Activated T-cell treated with anti-CD3 and anti-CD28 coated beads, Interleukin-2, amount 50 U/mL, for 72 hours (primary cell): ENCODE results near the gene CHAD. TPM values are rescaled to one million over a fixed set of nuclear protein-coding genes. Genes with fewer than 3 reads are reported as not detected.
"Not testable (repeated sequence)": the region's sequence is repeated elsewhere in the genome, so short reads cannot be mapped to it uniquely, and the experiment has no call there.

Experiments
- ATAC-seq, 2 donors: fragments of 150-1000 bp; cut with Tn5 transposase; replicated peaks in 1 of 2; 2 replicates each; pipeline ENCODE4 v1.10.0; 2021; ENCODE audit warnings: moderate library complexity in 2 of 2, mild to moderate bottlenecking in 1 of 2
- DNase-seq, 2 donors: peaks; one replicate each; pipeline ENCODE4 v3.0.0; 2021 to 2022; ENCODE audit warnings: mixed read lengths in 1 of 2
- H3K27ac Mint-ChIP-seq: one replicate; pipeline ENCODE4 v1.8.0; 2022; ENCODE audit warnings: mild to moderate bottlenecking, moderate library complexity, mixed read lengths
- H3K27me3 Mint-ChIP-seq: one replicate; pipeline ENCODE4 v1.8.0; 2022; ENCODE audit warnings: low read depth, mixed read lengths
- H3K36me3 Mint-ChIP-seq, 2 donors: one replicate each; pipeline ENCODE4 v1.8.0; 2022; ENCODE audit warnings: mixed read lengths in 2 of 2, mild to moderate bottlenecking in 1 of 2; ENCODE audit not compliant: insufficient read depth in 2 of 2
- H3K4me1 Mint-ChIP-seq: one replicate; pipeline ENCODE4 v1.8.0; 2022; ENCODE audit warnings: low read depth, mixed read lengths
- H3K4me3 Mint-ChIP-seq, 2 donors: one replicate each; pipeline ENCODE4 v1.8.0; 2022; ENCODE audit warnings: mild to moderate bottlenecking in 2 of 2, mixed read lengths in 2 of 2, moderate library complexity in 2 of 2
- H3K9me3 Mint-ChIP-seq, 2 donors: one replicate each; pipeline ENCODE4 v1.8.0; 2022; ENCODE audit warnings: mixed read lengths in 2 of 2
- total RNA-seq, 2 donors: library from RNA; stranded (reverse); gene quantifications; one replicate each; pipeline ENCODE4 v1.2.3, GENCODE V29; 2022

Gene CHAD
- total RNA-seq, 2 donors from 2014 or later = not detected

GRCh38 chr17:50432125-50432762, 36.4 kb downstream of the CHAD start:
- no peaks in the 10 kb centered on the region for H3K27me3 Mint-ChIP-seq
- peaks cover 8% of the 10 kb centered on the region for H3K4me1 Mint-ChIP-seq
- H3K27ac Mint-ChIP-seq = no peak overlapping the region
- no peak for DNase-seq
- ATAC-seq = no peak
- no peak overlapping the region for H3K4me3 Mint-ChIP-seq
- H3K36me3 Mint-ChIP-seq = no peaks in the 10 kb centered on the region
- H3K9me3 Mint-ChIP-seq = no peaks in the 10 kb centered on the region

GRCh38 chr17:50430821-50431618, 37.7 kb downstream of the CHAD start:
- no peak overlapping the region for H3K27ac Mint-ChIP-seq
- H3K4me1 Mint-ChIP-seq = peaks cover 17% of the 10 kb centered on the region
- no peaks in the 10 kb centered on the region for H3K36me3 Mint-ChIP-seq
- no peaks in the 10 kb centered on the region for H3K27me3 Mint-ChIP-seq
- ATAC-seq = no peak
- no peak overlapping the region for H3K4me3 Mint-ChIP-seq
- no peak for DNase-seq
- H3K9me3 Mint-ChIP-seq = no peaks in the 10 kb centered on the region

- no peak for DNase-seq
- Mint-ChIP-seq H3K4me1 (peaks cover 27% of the 10 kb centered on the region), H3K9me3 (no peaks in the 10 kb centered on the region), H3K36me3 (no peaks in the 10 kb centered on the region), H3K4me3 (no peak overlapping the region), H3K27me3 (no peaks in the 10 kb centered on the region), H3K27ac (no peak overlapping the region)
- ATAC-seq = no peak
Measured at GRCh38 chr17:50429793-50430192, 38.9 kb downstream of the CHAD start.

- no peak overlapping the region for H3K4me3 Mint-ChIP-seq
- H3K36me3 Mint-ChIP-seq = no peaks in the 10 kb centered on the region
- H3K4me1 Mint-ChIP-seq = peaks cover 28% of the 10 kb centered on the region
- ATAC-seq = no peak
- H3K27me3 Mint-ChIP-seq = no peaks in the 10 kb centered on the region
- H3K9me3 Mint-ChIP-seq = no peaks in the 10 kb centered on the region
- no peak overlapping the region for H3K27ac Mint-ChIP-seq
- no peak for DNase-seq
Measured at GRCh38 chr17:50428831-50429424, 39.8 kb downstream of the CHAD start.

- DNase-seq, H3K27me3 Mint-ChIP-seq, H3K36me3 Mint-ChIP-seq, H3K27ac Mint-ChIP-seq, H3K9me3 Mint-ChIP-seq, ATAC-seq: not testable (repeated sequence)
- Mint-ChIP-seq H3K4me3 (peak overlapping the region; percentile 44 to 95), H3K4me1 (peaks cover 28% of the 10 kb centered on the region)
Measured at GRCh38 chr17:50428126-50428525, 40.6 kb downstream of the CHAD start.

- Mint-ChIP-seq H3K4me1 (peaks cover 28% of the 10 kb centered on the region), H3K27me3 (no peaks in the 10 kb centered on the region), H3K36me3 (no peaks in the 10 kb centered on the region), H3K9me3 (no peaks in the 10 kb centered on the region), H3K4me3 (peak overlapping the region; percentile 93 to 95), H3K27ac (peak overlapping the region; percentile 38)
- ATAC-seq = peak; percentile 42 to 46
- DNase-seq = peak; percentile 39 to 41
Measured at GRCh38 chr17:50426814-50427787, 41.6 kb downstream of the CHAD start.

GRCh38 chr17:50426472-50426782, 42.3 kb downstream of the CHAD start:
- H3K9me3 Mint-ChIP-seq = no peaks in the 10 kb centered on the region
- ATAC-seq = peak in 1 of 2 donors; percentile 2
- peak overlapping the region; percentile 38 for H3K27ac Mint-ChIP-seq

GRCh38 chr17:50425682-50426471, 42.8 kb downstream of the CHAD start, which contains the start of gene ACSF2:
TSS of gene ACSF2 (plus strand) at chr17:50426218. CDS start at chr17:50426262, 44 bp downstream.
- Mint-ChIP-seq H3K4me3 (peak within 1 kb of the TSS; percentile 93 to 95), H3K9me3 (no peaks in the 10 kb centered on the region), H3K27ac (peak within 1 kb of the TSS; percentile 38), H3K4me1 (peaks cover 39% of the 10 kb centered on the region), H3K27me3 (no peaks in the 10 kb centered on the region), H3K36me3 (no peaks in the 10 kb centered on the region)
- DNase-seq (peak; percentile 81 to 82), ATAC-seq (peak; percentile 90 to 91)

More at GRCh38 chr17:50426472-50426782, 42.3 kb downstream of the CHAD start:
- Mint-ChIP-seq H3K4me3 (peak overlapping the region; percentile 93 to 95), H3K27me3 (no peaks in the 10 kb centered on the region), H3K4me1 (peaks cover 33% of the 10 kb centered on the region), H3K36me3 (no peaks in the 10 kb centered on the region)
- DNase-seq = no peak

- peaks cover 39% of the 10 kb centered on the region for H3K4me1 Mint-ChIP-seq
- ATAC-seq = no peak
- H3K36me3 Mint-ChIP-seq = no peaks in the 10 kb centered on the region
- peak in 1 of 2 donors; percentile 2 for DNase-seq
- H3K4me3 Mint-ChIP-seq = peak overlapping the region; percentile 93
- no peak overlapping the region for H3K27ac Mint-ChIP-seq
- no peaks in the 10 kb centered on the region for H3K27me3 Mint-ChIP-seq
- H3K9me3 Mint-ChIP-seq = no peaks in the 10 kb centered on the region
Measured at GRCh38 chr17:50424996-50425681, 43.5 kb downstream of the CHAD start.

GRCh38 chr17:50424246-50424995, 44.3 kb downstream of the CHAD start:
- Mint-ChIP-seq H3K36me3 (no peaks in the 10 kb centered on the region), H3K27me3 (no peaks in the 10 kb centered on the region), H3K9me3 (no peaks in the 10 kb centered on the region), H3K4me1 (peaks cover 39% of the 10 kb centered on the region), H3K27ac (no peak overlapping the region), H3K4me3 (peak overlapping the region in 1 of 2 donors; percentile 93)
- DNase-seq (no peak), ATAC-seq (no peak)

GRCh38 chr17:50423553-50424159, 45.0 kb downstream of the CHAD start:
- H3K36me3 Mint-ChIP-seq = no peaks in the 10 kb centered on the region
- DNase-seq (no peak), ATAC-seq (no peak)
- H3K4me1 Mint-ChIP-seq = peaks cover 39% of the 10 kb centered on the region
- H3K9me3 Mint-ChIP-seq = peaks cover 0 to 4% of the 10 kb centered on the region in 2 donors
- H3K4me3 Mint-ChIP-seq = no peak overlapping the region
- no peak overlapping the region for H3K27ac Mint-ChIP-seq
- H3K27me3 Mint-ChIP-seq = no peaks in the 10 kb centered on the region
